CD4-positive, alpha-beta T cell (primary cell): ENCODE data around the gene LYPD6B. TPM values are rescaled to one million over a fixed set of nuclear protein-coding genes. Genes with fewer than 3 reads are reported as not detected.

ENCODE experiments used
- ATAC-seq: fragments of 200-7000 bp; cut with Tn5 transposase; one replicate; pipeline ENCODE4 v1.10.0; 2022; ENCODE audit warnings: mild to moderate bottlenecking; ENCODE audit not compliant: poor library complexity
- CTCF ChIA-PET: fragments of 350-600 bp; sonication (Branson Sonifier 250); formaldehyde crosslinking; loops from one replicate; lab custom pipeline; 2021; ENCODE audit warnings: antibody characterized with exemption, inconsistent platforms; lab: Charles Lee
- POLR2A ChIA-PET: fragments of 350-600 bp; sonication (Branson Sonifier 250); formaldehyde crosslinking; loops from one replicate; lab custom pipeline; 2021; ENCODE audit warnings: antibody characterized with exemption, inconsistent platforms; lab: Charles Lee
- DNase-seq, 14 experiments: peaks; one replicate each; pipeline ENCODE4 v3.0.0-alpha.2; 2013 to 2020; ENCODE audit warnings: mixed read lengths in 2 of 14
- H3K27ac ChIP-seq, 2 donors: one replicate each; pipeline versions ENCODE4 v1.5.1 to v1.7.0; 2013; ENCODE audit warnings: low read length in 2 of 2, low read depth in 1 of 2, mild to moderate bottlenecking in 1 of 2
- H3K27me3 ChIP-seq, 2 experiments: 1 replicate in 1 of 2; 2 replicates in 1 of 2; pipeline versions ENCODE4 v1.6.1 to v1.7.0; 2013; ENCODE audit warnings: low read length in 2 of 2, control low read depth in 1 of 2, mild to moderate bottlenecking in 1 of 2, moderate library complexity in 1 of 2; ENCODE audit not compliant: insufficient read depth in 2 of 2, control insufficient read depth in 1 of 2
- H3K36me3 ChIP-seq: one replicate; pipeline ENCODE4 v1.6.1; 2013; ENCODE audit warnings: low read length, control low read depth; ENCODE audit not compliant: insufficient read depth
- H3K4me1 ChIP-seq: one replicate; pipeline ENCODE4 v1.6.1; 2013; ENCODE audit warnings: low read length, control low read depth; ENCODE audit not compliant: insufficient read depth
- H3K4me3 ChIP-seq: one replicate; pipeline ENCODE4 v1.5.1; 2013; ENCODE audit warnings: mild to moderate bottlenecking, low read length, moderate library complexity
- H3K9me3 ChIP-seq, 2 experiments: 1 replicate in 1 of 2; 2 replicates in 1 of 2; pipeline versions ENCODE4 v1.6.1 to v1.7.0; 2013; ENCODE audit warnings: low read length in 2 of 2, mild to moderate bottlenecking in 2 of 2, control low read depth in 1 of 2, moderate library complexity in 1 of 2; ENCODE audit not compliant: control insufficient read depth in 1 of 2, insufficient read depth in 1 of 2
- H3K27ac Mint-ChIP-seq: one replicate; pipeline ENCODE4 v1.8.0; 2020; ENCODE audit warnings: mixed read lengths
- H3K27me3 Mint-ChIP-seq: one replicate; pipeline ENCODE4 v1.8.0; 2021; ENCODE audit warnings: mixed read lengths
- H3K36me3 Mint-ChIP-seq: one replicate; pipeline ENCODE4 v1.8.0; 2021; ENCODE audit warnings: low read depth, mixed read lengths
- H3K4me1 Mint-ChIP-seq: one replicate; pipeline ENCODE4 v1.8.0; 2021; ENCODE audit warnings: low read depth, mixed read lengths
- H3K4me3 Mint-ChIP-seq: one replicate; pipeline ENCODE4 v1.8.0; 2020; ENCODE audit warnings: mild to moderate bottlenecking, mixed read lengths
- H3K9me3 Mint-ChIP-seq: one replicate; pipeline ENCODE4 v1.8.0; 2020; ENCODE audit warnings: mixed read lengths
- intact Hi-C, 2 experiments: fragments of 100-400 bp; cut with DNase I in 1 of 2; cut with micrococcal nuclease in 1 of 2; formaldehyde crosslinking; loops; one replicate each; pipeline versions ENCODE4 v1.15.1 to v1.9.0; 2023 to 2025; cut with DNase I, micrococcal nuclease
- total RNA-seq, 174 experiments: library from RNA in 2 of 174; stranded (reverse) in 2 of 174; gene quantifications; one replicate each; pipeline ENCODE4 v1.2.3 and lab custom pipeline; 2021 to 2026
- TF ChIP-seq, protein P1 (sequence below): fragments of 200-600 bp; IDR thresholded peaks from one replicate; pipeline ENCODE4 v1.8.0; 2022; ENCODE audit warnings: antibody characterized with exemption, mild to moderate bottlenecking

Gene LYPD6B
- total RNA-seq, 2 experiments from 2014 or later = not detected

DNA sequence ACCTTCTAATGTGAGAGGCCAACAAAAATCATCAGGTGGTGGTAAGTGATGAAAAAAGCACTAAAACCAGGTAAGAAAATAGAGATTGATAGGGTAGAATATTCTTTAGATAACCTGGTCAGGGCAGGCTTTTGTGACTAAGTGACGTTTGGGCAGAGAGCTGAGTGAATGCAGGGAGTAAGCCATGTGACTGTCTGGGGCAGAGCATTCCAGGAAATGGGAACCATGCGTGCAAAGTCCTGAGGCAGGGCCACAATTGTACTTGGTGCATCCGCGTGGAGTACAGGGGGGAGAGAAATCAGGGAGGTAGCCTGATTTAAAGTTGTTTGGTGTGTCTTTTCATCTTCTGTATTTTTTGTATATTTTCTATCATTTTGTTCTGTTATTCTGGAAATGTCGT lies 102.5 kb downstream of the LYPD6B start:
- Mint-ChIP-seq H3K9me3 (no peaks in the 10 kb centered on the region), H3K4me3 (no peak overlapping the region), H3K27ac (no peak overlapping the region), H3K27me3 (peaks cover 29% of the 10 kb centered on the region), H3K4me1 (no peaks in the 10 kb centered on the region), H3K36me3 (no peaks in the 10 kb centered on the region)
- intact Hi-C loops = no loop called here
- Histone ChIP-seq H3K9me3 (no peaks in the 10 kb centered on the region), H3K27ac (no peak overlapping the region), H3K4me3 (no peak overlapping the region), H3K27me3 (no peaks in the 10 kb centered on the region), H3K4me1 (no peaks in the 10 kb centered on the region), H3K36me3 (no peaks in the 10 kb centered on the region)
- ATAC-seq = no peak
- DNase-seq = no peak
- ChIA-PET CTCF (no interaction called here), POLR2A (no interaction called here)
- TF ChIP-seq, protein P1, sequence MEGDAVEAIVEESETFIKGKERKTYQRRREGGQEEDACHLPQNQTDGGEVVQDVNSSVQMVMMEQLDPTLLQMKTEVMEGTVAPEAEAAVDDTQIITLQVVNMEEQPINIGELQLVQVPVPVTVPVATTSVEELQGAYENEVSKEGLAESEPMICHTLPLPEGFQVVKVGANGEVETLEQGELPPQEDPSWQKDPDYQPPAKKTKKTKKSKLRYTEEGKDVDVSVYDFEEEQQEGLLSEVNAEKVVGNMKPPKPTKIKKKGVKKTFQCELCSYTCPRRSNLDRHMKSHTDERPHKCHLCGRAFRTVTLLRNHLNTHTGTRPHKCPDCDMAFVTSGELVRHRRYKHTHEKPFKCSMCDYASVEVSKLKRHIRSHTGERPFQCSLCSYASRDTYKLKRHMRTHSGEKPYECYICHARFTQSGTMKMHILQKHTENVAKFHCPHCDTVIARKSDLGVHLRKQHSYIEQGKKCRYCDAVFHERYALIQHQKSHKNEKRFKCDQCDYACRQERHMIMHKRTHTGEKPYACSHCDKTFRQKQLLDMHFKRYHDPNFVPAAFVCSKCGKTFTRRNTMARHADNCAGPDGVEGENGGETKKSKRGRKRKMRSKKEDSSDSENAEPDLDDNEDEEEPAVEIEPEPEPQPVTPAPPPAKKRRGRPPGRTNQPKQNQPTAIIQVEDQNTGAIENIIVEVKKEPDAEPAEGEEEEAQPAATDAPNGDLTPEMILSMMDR = no peak

DNA sequence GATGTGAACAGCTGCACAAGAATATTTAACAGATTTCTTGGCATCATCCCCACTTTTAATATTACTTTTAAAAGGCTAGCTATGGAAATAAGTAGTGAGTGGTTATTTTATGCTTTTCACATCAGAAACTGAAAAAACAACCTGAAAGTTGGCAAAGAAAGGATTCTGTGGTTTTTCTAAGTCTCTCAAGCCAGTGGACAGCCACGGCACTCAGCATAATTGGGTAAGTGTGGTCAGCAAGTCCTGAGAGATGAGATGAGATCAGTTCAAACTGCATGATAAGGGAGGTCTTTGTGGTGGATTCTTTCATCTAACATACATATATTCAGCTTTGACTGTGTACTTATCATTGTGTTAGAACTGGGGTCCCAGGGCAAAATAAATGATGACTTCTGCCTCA lies 105.2 kb downstream of the LYPD6B start:
- no peak overlapping the region for H3K4me3 Mint-ChIP-seq
- H3K9me3 Mint-ChIP-seq = no peaks in the 10 kb centered on the region
- TF ChIP-seq, protein P1 = no peak
- CTCF ChIA-PET = interaction anchor here (1.2 kb wide), 1 partner anchor 8 kb away, joined by 4 read pairs; no protein-coding TSS in a partner anchor
- Histone ChIP-seq H3K4me3 (no peak overlapping the region), H3K36me3 (no peaks in the 10 kb centered on the region), H3K9me3 (no peaks in the 10 kb centered on the region), H3K4me1 (no peaks in the 10 kb centered on the region), H3K27me3 (no peaks in the 10 kb centered on the region), H3K27ac (no peak overlapping the region)
- ATAC-seq (no peak), DNase-seq (no peak)
- intact Hi-C loops = no loop called here
- H3K27ac Mint-ChIP-seq = no peak overlapping the region
- POLR2A ChIA-PET = no interaction called here
- H3K4me1 Mint-ChIP-seq = no peaks in the 10 kb centered on the region
- H3K36me3 Mint-ChIP-seq = no peaks in the 10 kb centered on the region
- H3K27me3 Mint-ChIP-seq = peaks cover 29% of the 10 kb centered on the region

DNA sequence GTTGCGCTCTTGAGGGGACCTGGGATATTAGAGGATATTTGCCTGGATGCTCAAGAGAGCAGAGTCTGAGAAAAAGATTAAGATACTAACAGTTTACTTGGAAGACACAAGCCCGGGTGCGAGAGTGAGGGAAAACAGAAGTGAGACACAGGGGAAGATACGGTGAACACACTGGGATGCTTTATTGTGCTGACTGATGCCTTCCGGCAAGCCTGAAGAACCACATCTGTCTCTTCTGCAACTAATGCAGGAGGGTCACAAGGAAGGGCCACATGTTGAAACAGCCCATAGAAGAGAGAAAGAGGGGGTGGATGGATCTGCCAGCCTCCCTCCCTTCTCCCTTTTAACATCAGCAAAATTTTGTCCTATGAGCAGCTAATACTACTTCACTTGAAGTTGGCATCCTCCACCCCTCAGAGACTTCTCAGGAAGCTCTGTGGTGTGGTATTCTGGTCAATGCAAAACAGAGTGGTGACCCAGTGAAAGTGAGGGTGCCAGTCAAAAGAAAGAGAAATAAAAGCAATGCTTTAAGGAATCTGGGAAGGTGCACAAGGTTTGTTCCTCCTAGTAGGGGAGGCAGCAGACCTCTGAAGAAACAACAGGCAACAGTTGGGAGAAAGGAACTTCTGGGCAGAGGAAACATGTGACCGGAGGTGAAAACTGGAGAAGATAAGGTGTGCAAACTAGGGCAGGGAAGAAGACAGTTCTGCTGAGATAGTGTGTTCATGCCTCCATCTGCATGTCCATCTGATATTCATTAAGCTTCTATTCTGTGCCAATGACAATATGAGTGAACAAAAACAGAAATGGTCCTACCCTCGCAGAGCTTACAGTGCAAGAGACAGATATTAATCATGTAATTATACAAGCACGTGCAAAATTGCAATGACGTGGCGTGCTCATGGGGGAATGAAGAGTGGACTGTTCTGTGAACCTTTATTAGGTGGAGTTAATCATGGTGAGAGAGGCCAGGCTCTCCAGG lies 107.1 kb downstream of the LYPD6B start:
- Histone ChIP-seq H3K4me1 (no peaks in the 10 kb centered on the region), H3K4me3 (no peak overlapping the region), H3K27me3 (no peaks in the 10 kb centered on the region), H3K36me3 (no peaks in the 10 kb centered on the region), H3K9me3 (no peaks in the 10 kb centered on the region), H3K27ac (no peak overlapping the region)
- DNase-seq (no peak), ATAC-seq (no peak)
- CTCF ChIA-PET = no interaction called here
- H3K4me3 Mint-ChIP-seq = no peak overlapping the region
- peaks cover 21% of the 10 kb centered on the region for H3K27me3 Mint-ChIP-seq
- H3K27ac Mint-ChIP-seq = no peak overlapping the region
- no peaks in the 10 kb centered on the region for H3K36me3 Mint-ChIP-seq
- intact Hi-C loops = no loop called here
- POLR2A ChIA-PET = no interaction called here
- no peaks in the 10 kb centered on the region for H3K4me1 Mint-ChIP-seq
- TF ChIP-seq, protein P1 = no peak
- no peaks in the 10 kb centered on the region for H3K9me3 Mint-ChIP-seq
